NCI-H82 treated with DMSO at 0.1 percent for 48 hours (cell line): Measurements from ENCODE around the gene CDCP2.

Experiments
- DNase-seq: peaks from one replicate; lab custom pipeline; 2025; ENCODE audit not compliant: unreplicated experiment; lab: John Stamatoyannopoulos, UW

CDCP2 gene

DNA sequence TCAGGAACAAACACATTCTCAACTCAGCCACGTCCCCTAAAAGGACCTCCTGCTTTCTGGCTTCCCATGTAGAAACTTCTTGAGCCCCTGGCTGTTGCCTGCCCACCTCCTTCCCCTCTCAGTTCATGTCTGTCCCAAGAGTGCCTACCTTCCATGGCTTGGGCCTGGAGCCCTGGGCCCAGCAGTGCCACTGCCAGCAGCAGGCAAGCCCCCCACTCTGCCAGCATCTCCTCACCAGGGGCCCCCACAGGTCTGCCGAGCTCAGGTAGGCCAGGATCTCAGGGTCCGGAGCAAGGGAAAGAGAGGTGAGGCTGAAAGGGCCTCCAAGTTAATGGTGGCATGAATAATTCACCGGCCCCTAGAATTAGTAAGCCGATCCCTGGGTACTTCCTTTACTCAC, at the start of gene CDCP2:
CDCP2 (minus strand) TSS at position 305 of the 400 bp plus-strand sequence; CDS start at position 227, 78 bp downstream.
- DNase-seq = no peak

- DNase-seq = no peak
Observed at GRCh38 chr1:54200519-54200997, 47.8 kb upstream of the CDCP2 start.

DNA sequence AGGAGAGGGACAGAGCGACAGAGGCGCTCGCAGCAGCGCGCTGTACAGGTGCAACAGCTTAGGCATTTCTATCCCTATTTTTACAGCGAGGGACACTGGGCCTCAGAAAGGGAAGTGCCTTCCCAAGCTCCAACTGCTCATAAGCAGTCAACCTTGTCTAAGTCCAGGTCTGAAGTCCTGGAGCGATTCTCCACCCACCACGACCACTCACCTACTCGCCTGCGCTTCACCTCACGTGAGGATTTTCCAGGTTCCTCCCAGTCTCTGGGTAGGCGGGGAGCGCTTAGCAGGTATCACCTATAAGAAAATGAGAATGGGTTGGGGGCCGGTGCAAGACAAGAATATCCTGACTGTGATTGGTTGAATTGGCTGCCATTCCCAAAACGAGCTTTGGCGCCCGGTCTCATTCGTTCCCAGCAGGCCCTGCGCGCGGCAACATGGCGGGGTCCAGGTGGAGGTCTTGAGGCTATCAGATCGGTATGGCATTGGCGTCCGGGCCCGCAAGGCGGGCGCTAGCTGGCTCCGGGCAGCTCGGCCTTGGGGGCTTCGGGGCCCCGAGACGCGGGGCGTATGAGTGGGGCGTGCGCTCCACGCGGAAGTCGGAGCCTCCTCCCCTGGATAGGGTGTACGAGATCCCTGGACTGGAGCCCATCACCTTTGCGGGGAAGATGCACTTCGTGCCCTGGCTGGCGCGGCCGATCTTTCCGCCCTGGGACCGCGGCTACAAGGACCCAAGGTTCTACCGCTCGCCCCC, 47.1 kb upstream of the CDCP2 start, which contains the start of the genes CYB5RL and MRPL37:
CYB5RL (minus strand) TSS at position 266 of the 754 bp plus-strand sequence. CDS start 4,414 bp downstream, outside the sequence.
MRPL37 (plus strand) TSS at position 403 of the 754 bp plus-strand sequence; CDS start at position 480, 77 bp downstream.
- peak; percentile 98 for DNase-seq

- peak; percentile 19 for DNase-seq
Observed at GRCh38 chr1:54199151-54199764, 46.5 kb upstream of the CDCP2 start.

- no peak for DNase-seq
Observed at GRCh38 chr1:54193453-54193852, 40.7 kb upstream of the CDCP2 start.

DNA sequence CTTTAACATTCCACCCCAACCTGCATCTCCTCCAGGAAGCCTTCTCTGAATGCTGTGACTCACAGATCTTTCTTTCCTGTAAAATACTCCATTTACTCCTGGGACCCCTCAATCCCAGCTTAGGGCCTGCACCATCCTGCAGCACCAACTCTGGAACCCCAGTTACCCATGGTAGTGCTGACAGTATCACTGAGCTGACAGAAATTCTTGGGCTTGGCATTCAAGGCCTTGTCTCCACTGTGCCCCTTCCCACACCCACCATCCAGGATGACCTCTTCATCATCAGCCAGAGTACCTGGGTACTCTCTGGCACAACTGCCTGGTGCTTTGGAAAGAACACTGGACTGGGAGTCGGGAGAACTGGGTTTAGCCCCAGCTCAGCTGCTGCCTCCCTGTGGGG, 38.7 kb upstream of the CDCP2 start:
- no peak for DNase-seq

- DNase-seq = no peak
Observed at GRCh38 chr1:54190526-54190925, 37.7 kb upstream of the CDCP2 start.

DNA sequence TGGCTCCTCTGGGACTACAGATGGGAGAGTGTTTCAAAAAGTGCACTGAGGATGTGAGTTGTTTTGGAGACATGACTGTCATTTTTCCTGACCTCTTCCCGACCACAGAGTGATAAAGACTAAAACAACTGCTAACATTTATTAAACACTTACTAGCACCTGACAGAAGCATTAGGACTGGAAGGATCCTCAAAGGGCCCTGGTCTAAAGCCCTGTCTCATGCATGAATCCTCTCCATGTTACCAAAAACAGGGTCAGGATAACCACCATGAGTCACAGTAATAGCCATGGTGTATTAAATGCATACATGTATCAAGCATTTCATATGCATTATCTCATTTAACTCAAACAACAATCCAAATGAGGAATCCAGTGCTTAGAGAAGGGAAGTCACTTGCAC, 35.5 kb upstream of the CDCP2 start:
- DNase-seq = no peak

GRCh38 chr1:54186056-54186455, 33.3 kb upstream of the CDCP2 start:
- DNase-seq = no peak

GRCh38 chr1:54180701-54181360, 28.0 kb upstream of the CDCP2 start:
- DNase-seq = peak; percentile 98

GRCh38 chr1:54178296-54179070, 25.7 kb upstream of the CDCP2 start:
- DNase-seq = no peak

DNA sequence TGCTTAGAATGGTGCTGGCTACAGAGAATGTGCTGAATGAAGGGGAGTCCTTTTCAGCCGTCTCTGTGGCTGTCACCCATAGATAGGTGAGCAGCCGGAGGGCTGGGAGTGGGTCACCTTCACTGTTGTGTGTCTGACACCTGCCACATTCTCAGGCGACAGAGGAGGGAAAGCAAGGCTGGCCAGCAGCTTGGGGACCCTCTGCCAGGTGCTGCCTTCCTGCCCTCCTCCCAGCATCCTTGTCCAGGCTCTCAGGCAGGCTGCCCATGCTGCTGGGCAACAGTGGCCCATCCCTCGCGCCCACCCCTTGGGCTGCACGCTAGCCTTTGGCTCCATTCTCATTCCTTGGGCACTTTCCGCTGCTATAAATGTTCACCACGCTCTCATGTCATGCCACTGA, 24.9 kb upstream of the CDCP2 start:
- DNase-seq = no peak

DNA sequence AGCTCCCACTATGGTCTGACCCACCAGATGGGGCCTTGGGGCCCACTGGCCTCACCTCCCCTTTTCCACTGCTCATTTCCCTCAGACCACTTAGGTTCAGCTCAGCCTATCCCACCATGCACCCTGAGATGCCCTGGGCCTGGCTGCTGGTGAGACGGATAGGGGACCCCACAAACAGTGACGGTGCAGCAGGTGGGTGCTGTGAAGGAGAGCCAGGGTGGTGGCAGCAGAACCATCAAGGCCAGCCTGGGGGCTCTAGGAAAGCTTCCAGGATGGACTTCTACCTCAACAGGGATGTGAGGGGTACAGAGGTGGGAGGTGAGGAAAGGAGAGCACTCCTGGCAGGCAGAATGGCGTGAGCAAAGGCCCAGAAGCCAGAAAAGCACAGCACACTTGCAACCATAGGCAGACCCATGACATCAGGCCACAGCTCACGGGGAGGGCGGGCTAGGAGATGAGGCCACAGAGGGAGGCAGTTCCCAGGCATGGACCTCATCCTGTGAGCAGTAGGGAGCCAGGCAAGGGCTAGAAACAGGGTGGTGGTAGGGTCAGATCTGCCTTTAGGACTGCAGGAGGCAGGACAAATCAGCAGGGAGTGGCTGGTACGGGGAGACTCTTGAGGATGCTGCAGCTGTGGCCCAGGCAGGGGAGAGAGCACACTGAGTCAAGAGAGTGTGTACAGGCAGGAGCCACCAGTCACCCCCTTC, 24.0 kb upstream of the CDCP2 start:
- no peak for DNase-seq

DNA sequence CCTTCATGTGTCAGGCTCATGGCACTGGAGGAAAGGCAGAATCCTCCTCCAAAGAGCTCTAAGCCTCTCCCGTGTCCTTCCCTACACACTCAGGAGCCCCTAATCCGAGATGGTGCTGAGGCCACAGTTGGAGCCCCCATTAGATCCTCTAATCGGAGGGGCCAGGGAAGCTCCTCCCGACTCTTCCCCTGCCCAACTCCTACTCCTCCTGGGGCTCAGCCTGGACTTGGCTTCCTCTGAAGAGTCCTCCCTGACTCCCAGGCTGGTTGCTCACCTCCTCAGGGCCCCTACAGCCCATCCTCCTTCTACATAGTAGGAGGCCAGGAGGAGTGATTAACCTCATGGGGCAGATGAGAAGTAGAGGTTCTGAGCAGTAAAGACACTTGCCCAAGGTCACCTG, 21.3 kb upstream of the CDCP2 start:
- DNase-seq = no peak

DNA sequence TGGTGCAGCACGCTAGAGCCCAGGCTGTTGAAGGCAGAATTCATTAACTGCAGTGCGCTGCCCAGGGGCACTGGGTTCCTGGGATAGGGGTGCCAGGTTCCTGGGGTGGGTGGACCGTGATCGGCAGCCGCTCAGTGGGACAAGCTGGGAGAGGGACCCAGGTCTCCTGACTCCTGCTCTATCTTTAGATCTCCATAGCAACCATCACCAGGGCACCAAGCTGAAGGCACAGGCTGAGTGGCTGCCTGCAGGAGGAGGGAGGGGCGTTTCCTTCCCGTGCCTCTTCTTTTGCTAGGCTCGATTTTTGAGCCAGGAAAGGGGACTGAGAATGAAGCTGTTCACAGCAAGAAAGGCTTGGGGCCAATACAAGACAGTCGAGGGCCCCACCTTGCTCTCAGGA, 20.9 kb upstream of the CDCP2 start:
- DNase-seq = no peak

- no peak for DNase-seq
Observed at GRCh38 chr1:54172614-54173599, 20.1 kb upstream of the CDCP2 start.

- DNase-seq = no peak
Observed at GRCh38 chr1:54171606-54172005, 18.8 kb upstream of the CDCP2 start.

DNA sequence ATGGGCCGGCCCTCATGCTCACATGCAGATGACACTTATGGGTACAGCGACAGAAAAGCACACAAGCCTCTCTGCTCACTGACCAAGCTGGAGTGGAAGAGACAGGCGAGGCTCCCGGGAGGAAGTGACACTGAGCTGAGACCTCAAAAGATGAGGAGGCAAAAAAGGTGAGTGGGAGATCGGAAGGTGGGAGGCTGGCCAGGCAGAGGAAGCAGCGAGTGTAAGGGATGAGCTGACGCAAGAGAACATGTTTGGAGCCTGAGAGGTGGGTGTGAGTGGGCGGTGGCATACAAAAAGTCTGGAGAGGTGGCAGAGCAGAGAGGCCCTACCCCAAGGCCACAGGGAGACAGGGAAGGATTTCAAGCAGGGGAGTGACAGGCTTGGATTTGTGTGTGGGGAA, 18.2 kb upstream of the CDCP2 start:
- DNase-seq = no peak

DNA sequence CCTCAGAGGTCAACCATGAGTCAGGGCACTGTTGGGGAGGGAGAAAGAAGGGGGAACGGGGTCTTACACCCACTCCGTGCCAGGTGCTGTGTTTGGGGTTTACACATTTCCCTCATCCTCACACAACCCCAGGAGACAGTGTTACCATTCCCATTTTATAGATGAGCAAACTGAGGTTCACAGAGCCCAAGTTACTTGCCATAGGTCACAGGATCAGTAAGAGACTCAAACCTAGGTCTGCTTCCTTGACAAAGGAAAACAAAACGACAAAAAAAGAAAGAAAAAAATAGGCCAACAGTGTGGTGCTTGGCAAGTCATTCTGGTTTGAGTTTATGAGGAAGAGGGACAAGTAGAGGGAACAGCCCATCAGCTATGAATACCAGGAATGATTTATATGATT, 16.3 kb upstream of the CDCP2 start:
- DNase-seq = no peak
